DND-41 (cell line): ENCODE results near the gene ARHGAP15.

ENCODE experiments used
- ATAC-seq: fragments of 200-7000 bp; cut with Tn5 transposase; 3 replicates; pipeline ENCODE4 v1.9.1; 2021; ENCODE audit warnings: low read depth; ENCODE audit not compliant: insufficient read depth
- DNase-seq: peaks from one replicate; pipeline ENCODE4 v3.0.0-alpha.2; 2020
- H2AFZ ChIP-seq: 2 replicates; pipeline ENCODE4 v1.6.0; 2012; ENCODE audit warnings: low read depth, low read length
- H3K27ac ChIP-seq: 2 replicates; pipeline ENCODE4 v1.5.1; 2012; ENCODE audit warnings: low read length, inconsistent platforms
- H3K27me3 ChIP-seq: fragments of 200-600 bp; sonication (generic); 2 replicates; pipeline ENCODE4 v1.6.0; 2012; ENCODE audit warnings: low read length, mild to moderate bottlenecking, inconsistent platforms; ENCODE audit not compliant: insufficient read depth, poor library complexity
- H3K36me3 ChIP-seq: 2 replicates; pipeline ENCODE4 v1.5.1; 2012; ENCODE audit warnings: low read length, inconsistent platforms; ENCODE audit not compliant: insufficient read depth
- H3K4me1 ChIP-seq: 2 replicates; pipeline ENCODE4 v1.5.1; 2012; ENCODE audit warnings: mild to moderate bottlenecking, low read length; ENCODE audit not compliant: insufficient read depth
- H3K4me2 ChIP-seq: 2 replicates; pipeline ENCODE4 v1.6.0; 2012; ENCODE audit warnings: mild to moderate bottlenecking, moderate library complexity, low read length, inconsistent platforms; ENCODE audit not compliant: insufficient read depth
- H3K4me3 ChIP-seq, 2 experiments: fragments of 200-600 bp in 1 of 2; shearing (Covaris generic) in 1 of 2; 2 replicates each; pipeline ENCODE4 v1.5.1; 2012 to 2016; ENCODE audit warnings: inconsistent platforms in 2 of 2, low read length in 2 of 2, mild to moderate bottlenecking in 2 of 2, low read depth in 1 of 2, moderate library complexity in 1 of 2
- H3K79me2 ChIP-seq: 2 replicates; pipeline ENCODE4 v1.6.0; 2012; ENCODE audit warnings: low read length, inconsistent platforms; ENCODE audit not compliant: insufficient read depth
- H3K9ac ChIP-seq: 2 replicates; pipeline ENCODE4 v1.6.0; 2012; ENCODE audit warnings: low read depth, mild to moderate bottlenecking, inconsistent platforms, low read length, moderate library complexity
- H3K9me3 ChIP-seq: 2 replicates; pipeline ENCODE4 v1.5.1; 2012; ENCODE audit warnings: low read length, moderate library complexity, mild to moderate bottlenecking, inconsistent platforms; ENCODE audit not compliant: insufficient read depth, severe bottlenecking
- H4K20me1 ChIP-seq: 2 replicates; pipeline ENCODE4 v1.6.0; 2012; ENCODE audit warnings: low read length; ENCODE audit not compliant: insufficient read depth
- EZH2 ChIP-seq: IDR thresholded peaks from 3 replicates; pipeline ENCODE4 v1.6.1; 2012; ENCODE audit warnings: borderline replicate concordance, low read depth, mild to moderate bottlenecking, moderate library complexity, low read length, inconsistent platforms; ENCODE audit not compliant: severe bottlenecking
- TF ChIP-seq, protein P1 (sequence below): IDR thresholded peaks from 2 replicates; pipeline ENCODE4 v1.5.1; 2012; ENCODE audit warnings: borderline replicate concordance, low read length, moderate library complexity, mild to moderate bottlenecking; ENCODE audit not compliant: poor library complexity, severe bottlenecking; ENCODE audit errors: extremely low read depth

Gene ARHGAP15

GRCh38 chr2:143708682-143709081 is 579.5 kb downstream of the ARHGAP15 start:
- no peak for ATAC-seq
- no peak for DNase-seq
- H3K27me3 ChIP-seq: no peaks in the 10 kb centered on the region
- no peak overlapping the region for H3K4me3 ChIP-seq
- no peak overlapping the region for H3K27ac ChIP-seq
- no peak overlapping the region for H2AFZ ChIP-seq
- no peaks in the 10 kb centered on the region for H4K20me1 ChIP-seq
- H3K4me2 ChIP-seq: no peak overlapping the region
- H3K9me3 ChIP-seq: no peaks in the 10 kb centered on the region
- H3K79me2 ChIP-seq: no peaks in the 10 kb centered on the region
- H3K9ac ChIP-seq: no peak overlapping the region
- peaks cover 90% of the 10 kb centered on the region for H3K36me3 ChIP-seq
- no peaks in the 10 kb centered on the region for H3K4me1 ChIP-seq
- TF ChIP-seq, protein P1, sequence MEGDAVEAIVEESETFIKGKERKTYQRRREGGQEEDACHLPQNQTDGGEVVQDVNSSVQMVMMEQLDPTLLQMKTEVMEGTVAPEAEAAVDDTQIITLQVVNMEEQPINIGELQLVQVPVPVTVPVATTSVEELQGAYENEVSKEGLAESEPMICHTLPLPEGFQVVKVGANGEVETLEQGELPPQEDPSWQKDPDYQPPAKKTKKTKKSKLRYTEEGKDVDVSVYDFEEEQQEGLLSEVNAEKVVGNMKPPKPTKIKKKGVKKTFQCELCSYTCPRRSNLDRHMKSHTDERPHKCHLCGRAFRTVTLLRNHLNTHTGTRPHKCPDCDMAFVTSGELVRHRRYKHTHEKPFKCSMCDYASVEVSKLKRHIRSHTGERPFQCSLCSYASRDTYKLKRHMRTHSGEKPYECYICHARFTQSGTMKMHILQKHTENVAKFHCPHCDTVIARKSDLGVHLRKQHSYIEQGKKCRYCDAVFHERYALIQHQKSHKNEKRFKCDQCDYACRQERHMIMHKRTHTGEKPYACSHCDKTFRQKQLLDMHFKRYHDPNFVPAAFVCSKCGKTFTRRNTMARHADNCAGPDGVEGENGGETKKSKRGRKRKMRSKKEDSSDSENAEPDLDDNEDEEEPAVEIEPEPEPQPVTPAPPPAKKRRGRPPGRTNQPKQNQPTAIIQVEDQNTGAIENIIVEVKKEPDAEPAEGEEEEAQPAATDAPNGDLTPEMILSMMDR: no peak
- TF ChIP-seq EZH2: no peak

GRCh38 chr2:143710196-143710595 is 581.0 kb downstream of the ARHGAP15 start:
- no peaks in the 10 kb centered on the region for H3K4me1 ChIP-seq
- no peak overlapping the region for H3K4me3 ChIP-seq
- H2AFZ ChIP-seq: no peak overlapping the region
- H3K27ac ChIP-seq: no peak overlapping the region
- H4K20me1 ChIP-seq: no peaks in the 10 kb centered on the region
- no peaks in the 10 kb centered on the region for H3K9me3 ChIP-seq
- no peaks in the 10 kb centered on the region for H3K27me3 ChIP-seq
- no peak overlapping the region for H3K4me2 ChIP-seq
- no peaks in the 10 kb centered on the region for H3K79me2 ChIP-seq
- peaks cover 80% of the 10 kb centered on the region for H3K36me3 ChIP-seq
- H3K9ac ChIP-seq: no peak overlapping the region
- no peak for TF ChIP-seq EZH2
- TF ChIP-seq, protein P1: no peak
- no peak for ATAC-seq
- DNase-seq: no peak

DNA sequence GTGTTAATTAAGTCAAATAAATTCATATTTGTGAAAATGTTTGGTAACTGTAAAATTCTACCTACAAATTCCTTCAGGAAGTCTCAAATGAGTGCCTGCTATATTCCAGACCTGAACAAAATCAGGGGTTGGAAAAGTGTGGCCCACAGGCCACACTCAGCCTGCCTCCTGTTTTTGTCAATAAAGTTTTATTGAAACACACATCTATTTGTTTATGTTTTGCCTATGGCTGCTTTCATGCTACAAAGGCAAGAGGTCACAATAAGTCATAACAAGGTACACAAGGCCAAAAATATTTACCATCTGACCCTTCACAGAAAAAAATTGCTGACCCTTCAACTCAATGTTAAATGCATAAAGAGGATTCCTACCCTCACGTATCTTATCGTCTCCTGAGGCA is 581.7 kb downstream of the ARHGAP15 start:
- H3K9ac ChIP-seq: no peak overlapping the region
- TF ChIP-seq EZH2: no peak
- TF ChIP-seq, protein P1: no peak
- H3K9me3 ChIP-seq: no peaks in the 10 kb centered on the region
- ATAC-seq (no peak), DNase-seq (no peak)
- no peak overlapping the region for H3K27ac ChIP-seq
- peaks cover 73% of the 10 kb centered on the region for H3K36me3 ChIP-seq
- H2AFZ ChIP-seq: no peak overlapping the region
- H3K4me2 ChIP-seq: no peak overlapping the region
- no peak overlapping the region for H3K4me3 ChIP-seq
- no peaks in the 10 kb centered on the region for H3K27me3 ChIP-seq
- H4K20me1 ChIP-seq: no peaks in the 10 kb centered on the region
- H3K79me2 ChIP-seq: no peaks in the 10 kb centered on the region
- no peaks in the 10 kb centered on the region for H3K4me1 ChIP-seq

DNA sequence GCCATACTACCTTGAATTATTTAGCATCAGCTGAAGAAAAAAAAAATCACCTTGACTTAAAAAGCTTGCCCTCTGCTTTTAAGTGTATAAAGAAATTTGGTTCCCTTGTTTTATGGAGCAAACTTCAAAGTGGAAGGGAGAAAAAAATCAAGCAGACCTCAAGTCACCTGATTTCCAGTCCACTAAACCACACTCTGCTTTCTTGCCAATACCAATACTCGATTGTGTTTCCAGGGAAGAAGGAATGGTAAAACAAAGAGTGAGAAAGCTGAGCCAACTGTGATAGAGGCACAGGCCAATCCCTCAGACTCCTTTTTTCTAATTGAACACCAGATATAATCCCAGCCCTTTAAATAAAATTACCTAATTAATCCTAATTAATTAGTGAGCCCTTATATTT is 587.3 kb downstream of the ARHGAP15 start:
- H3K79me2 ChIP-seq: no peaks in the 10 kb centered on the region
- no peaks in the 10 kb centered on the region for H3K9me3 ChIP-seq
- no peak overlapping the region for H3K9ac ChIP-seq
- no peak overlapping the region for H3K27ac ChIP-seq
- peaks cover 43% of the 10 kb centered on the region for H3K36me3 ChIP-seq
- H4K20me1 ChIP-seq: no peaks in the 10 kb centered on the region
- ATAC-seq (no peak), DNase-seq (no peak)
- no peaks in the 10 kb centered on the region for H3K27me3 ChIP-seq
- no peak overlapping the region for H2AFZ ChIP-seq
- no peak overlapping the region for H3K4me3 ChIP-seq
- no peak overlapping the region for H3K4me2 ChIP-seq
- H3K4me1 ChIP-seq: no peaks in the 10 kb centered on the region
- TF ChIP-seq EZH2: no peak
